Measurements from ENCODE around the gene ABCG1.

The ABCG1 gene

DNA sequence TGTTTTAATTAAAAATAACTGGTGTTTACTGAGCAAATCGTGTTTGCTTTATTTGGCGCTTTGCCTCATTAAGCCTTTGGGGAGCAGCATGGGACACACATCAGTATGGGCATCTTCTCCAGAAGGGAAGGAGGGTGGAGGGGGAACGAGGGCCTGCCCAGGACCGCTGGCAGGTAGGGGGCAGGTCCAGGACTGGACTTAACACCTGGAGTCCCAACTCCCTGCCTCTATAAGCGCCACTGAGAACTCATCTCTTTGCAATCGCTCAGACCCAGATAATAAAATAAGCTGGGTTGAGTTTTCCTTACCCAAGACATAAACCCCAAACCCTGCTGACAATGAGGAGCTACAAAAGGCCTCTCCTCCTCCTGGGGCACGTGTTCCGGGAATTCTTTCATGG, 15.1 kb downstream of the ABCG1 start:
- DNase-seq, result no peak

- DNase-seq, result peak; percentile 72
These were observed 15.7 kb downstream of the ABCG1 start for GRCh38 chr21:42234464-42235241.

DNA sequence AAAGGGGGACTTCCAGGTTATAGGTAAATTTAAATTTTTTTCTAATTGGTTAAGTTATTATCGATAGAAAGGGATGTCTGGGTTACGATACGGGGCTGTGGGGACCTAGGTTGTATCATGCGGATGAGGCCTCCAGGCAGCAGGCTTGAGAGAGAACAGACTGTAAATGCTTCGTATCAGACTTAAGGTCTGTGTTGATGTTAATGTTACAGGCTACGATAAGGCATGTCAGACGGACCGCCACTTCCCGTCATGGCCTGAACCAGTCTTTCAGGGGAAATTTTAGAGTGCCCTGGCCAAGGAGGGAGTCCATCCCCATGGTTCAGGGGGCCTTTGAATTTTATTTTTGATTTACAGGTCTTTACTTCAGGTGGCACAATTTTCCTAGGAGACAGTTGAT, 16.7 kb downstream of the ABCG1 start:
- no peak for DNase-seq

GRCh38 chr21:42236014-42236413, 17.1 kb downstream of the ABCG1 start:
- DNase-seq, result no peak

DNA sequence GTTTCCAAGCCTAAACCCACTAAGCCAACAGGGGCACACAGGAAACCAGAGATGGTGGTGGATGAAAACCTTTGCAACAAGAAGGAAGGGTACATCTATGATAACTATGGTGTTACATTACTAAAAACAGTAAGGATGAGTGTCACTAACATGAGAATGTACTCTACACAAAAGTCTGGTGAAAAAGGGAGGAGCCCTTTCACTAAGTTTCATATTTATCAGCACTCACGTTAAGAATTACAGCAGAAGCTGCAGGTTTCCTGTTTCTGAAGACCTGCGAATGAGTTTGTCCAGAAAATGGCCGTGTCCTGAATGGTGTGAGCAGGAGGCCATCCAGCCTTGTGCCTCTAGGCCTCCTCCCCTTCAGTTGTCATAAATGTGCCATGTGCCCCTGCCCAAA, 17.8 kb downstream of the ABCG1 start:
- no peak for DNase-seq

DNA sequence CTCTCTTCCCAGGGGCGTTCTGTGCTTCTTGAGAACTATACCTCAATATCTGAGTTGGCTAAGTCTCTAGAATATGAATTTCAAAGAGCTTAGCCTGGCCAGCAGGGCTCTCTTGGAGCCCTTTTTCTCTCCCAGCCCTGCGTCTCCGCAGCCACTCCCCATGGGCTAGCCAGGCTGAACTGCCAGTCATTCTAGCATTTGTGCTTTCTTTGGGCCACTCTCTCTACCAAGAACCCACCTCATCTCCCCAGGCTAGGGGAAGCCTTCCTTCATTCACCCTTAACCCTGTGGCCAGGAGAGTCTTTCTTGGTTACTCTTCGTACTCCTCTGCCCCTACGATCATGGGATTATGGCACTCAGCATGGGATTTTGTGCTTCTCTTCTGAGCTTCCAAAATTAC, 18.2 kb downstream of the ABCG1 start:
- DNase-seq, result no peak

DNA sequence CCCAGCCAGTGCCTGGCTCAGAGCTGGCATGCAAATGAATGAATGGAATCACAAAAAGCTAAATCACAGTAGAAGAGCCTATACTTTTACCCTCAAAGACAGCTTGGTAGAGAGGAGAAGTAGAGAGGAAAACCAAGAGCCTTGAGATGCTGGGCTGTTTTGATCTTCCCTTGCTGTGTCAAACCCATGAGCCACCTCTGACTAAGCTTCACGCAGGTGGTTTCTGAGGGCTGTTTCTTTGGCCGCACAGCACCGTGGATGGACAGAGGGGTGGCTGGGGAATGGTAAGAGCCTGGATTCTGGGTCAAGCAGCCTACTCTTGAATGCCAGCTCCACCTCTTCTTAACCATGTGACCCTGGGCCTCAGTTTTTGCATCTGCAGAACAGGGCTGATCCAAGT, 18.6 kb downstream of the ABCG1 start:
- DNase-seq, result peak; percentile 34

GRCh38 chr21:42238185-42238934, 19.4 kb downstream of the ABCG1 start:
- peak; percentile 42 for DNase-seq

DNA sequence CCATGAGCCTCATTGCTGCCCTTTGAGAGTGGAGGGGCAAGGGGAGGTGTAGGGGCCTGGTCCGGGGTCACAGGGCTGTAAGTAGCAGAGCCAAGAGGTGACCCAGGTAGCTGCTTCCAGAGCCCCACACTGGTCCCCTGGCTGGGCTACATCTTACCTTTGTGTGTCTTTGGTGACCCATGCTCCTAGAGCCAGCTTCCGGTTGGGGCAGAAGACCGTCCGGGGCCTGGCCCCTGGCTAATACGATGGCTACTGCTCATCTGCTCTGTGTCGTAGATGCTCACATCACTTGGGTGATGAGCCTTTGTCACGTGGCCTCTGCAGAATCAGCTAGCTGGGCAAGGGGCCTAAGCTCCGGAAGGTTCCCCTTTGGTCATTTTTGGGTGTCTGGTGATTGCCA, 20.6 kb downstream of the ABCG1 start:
- no peak for DNase-seq

- no peak for DNase-seq
These were observed 21.0 kb downstream of the ABCG1 start for GRCh38 chr21:42239973-42240372.

GRCh38 chr21:42242611-42243010, 23.7 kb downstream of the ABCG1 start:
- no peak for DNase-seq

DNA sequence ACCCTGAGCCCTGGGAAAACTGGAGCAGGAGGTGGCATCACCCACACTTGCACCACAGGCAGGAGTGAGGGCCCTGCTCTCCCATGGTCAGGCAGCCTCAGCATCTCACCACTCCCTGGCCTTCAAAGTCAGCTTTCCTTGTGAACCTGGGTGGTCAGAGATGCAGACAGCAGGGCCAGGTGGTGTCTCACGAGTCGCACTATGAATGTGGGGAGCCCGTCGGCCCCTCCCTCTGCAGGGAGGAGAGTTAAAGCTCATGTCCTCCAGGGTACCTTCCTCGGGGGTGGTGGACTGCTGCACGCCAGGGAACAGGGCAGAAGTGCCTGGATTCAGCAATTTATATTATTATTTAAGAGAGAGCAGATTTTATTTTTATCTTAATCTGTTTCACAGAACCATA, 24.1 kb downstream of the ABCG1 start:
- no peak for DNase-seq

DNA sequence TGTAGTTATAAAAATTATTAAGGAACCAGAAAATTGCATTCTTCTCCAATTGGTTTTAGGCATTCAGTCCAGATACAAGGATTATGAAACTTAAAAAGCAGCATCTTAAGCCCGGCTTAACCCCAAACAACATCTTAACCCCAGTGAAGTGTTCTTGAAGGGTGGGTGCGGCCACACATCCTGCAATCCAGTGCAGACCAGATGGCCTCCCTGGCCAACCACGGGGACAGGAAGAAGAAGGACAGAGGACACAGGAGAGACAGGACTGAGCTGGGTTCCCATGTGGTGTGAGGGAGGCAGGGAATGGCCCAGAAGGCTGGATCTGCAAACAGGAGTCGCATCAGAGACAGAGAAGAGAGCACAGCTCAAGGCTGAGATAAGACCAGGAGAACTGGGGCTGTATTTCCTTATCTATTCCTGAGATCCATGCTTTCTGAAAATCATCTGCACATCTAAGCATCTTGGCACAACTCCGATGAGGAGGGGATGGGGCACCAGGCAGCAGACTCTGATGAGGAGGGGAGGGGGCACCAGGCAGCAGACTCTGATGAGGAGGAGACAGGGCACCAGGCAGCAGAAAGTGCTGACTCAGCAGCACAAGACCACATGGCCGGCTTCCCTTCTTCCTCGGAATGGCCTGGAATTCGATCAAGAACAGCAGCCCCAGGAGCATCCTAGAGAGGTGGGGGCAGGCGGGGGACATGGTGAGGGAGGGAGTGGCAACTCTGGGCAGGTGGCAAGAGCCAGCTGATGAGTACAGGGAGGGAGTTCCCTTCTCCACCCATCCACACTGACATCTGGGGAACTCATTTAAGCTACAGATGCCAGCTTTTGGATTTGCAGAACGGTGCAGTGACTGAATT, 26.6 kb downstream of the ABCG1 start:
- no peak for DNase-seq

GRCh38 chr21:42247716-42248115, 28.8 kb downstream of the ABCG1 start:
- no peak for DNase-seq

- no peak for DNase-seq
These were observed 29.3 kb downstream of the ABCG1 start for GRCh38 chr21:42248241-42248640.

DNA sequence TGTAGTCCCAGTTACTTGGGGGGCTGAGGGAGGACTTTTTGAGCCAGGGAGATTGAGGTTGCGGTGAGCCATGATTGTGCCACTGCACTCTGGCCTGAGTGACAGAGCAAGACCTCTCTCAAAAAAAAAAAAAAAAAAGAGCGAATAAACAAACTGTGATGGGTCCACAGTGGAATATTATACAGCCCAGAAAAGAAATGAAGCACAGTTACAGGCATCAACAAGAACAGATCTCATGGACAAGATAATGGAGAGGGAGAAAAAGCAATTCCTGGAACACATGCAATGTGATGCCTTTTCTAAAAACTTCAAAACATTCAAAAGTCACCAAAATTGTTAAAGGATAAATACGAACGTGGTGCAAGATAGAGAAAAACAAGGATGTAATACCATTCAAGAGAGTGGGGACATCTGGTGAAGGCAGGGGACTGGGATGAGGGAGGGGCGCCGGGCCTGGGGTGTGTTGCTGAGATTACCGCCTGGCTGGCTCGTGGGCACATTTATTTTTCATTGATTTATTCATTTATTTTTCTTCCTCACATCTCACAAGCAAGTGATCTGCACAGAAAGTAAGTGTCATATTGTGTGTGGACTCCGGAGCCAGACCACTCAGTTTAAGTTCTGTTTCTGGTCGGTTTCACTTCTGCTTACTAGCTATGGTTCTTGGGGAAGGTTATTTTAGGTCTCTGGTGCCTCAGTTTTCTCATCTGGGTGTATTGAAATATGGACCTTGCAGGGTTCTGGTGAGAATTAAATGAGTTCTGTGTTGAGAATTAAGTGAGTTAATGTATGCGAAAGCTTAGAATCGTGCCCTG, 30.1 kb downstream of the ABCG1 start:
- DNase-seq, result no peak

GRCh38 chr21:42250422-42251403, 31.8 kb downstream of the ABCG1 start:
- DNase-seq, result no peak

GRCh38 chr21:42251654-42252324, 32.8 kb downstream of the ABCG1 start:
- no peak for DNase-seq

- DNase-seq, result no peak
These were observed 33.4 kb downstream of the ABCG1 start for GRCh38 chr21:42252325-42252654.

DNA sequence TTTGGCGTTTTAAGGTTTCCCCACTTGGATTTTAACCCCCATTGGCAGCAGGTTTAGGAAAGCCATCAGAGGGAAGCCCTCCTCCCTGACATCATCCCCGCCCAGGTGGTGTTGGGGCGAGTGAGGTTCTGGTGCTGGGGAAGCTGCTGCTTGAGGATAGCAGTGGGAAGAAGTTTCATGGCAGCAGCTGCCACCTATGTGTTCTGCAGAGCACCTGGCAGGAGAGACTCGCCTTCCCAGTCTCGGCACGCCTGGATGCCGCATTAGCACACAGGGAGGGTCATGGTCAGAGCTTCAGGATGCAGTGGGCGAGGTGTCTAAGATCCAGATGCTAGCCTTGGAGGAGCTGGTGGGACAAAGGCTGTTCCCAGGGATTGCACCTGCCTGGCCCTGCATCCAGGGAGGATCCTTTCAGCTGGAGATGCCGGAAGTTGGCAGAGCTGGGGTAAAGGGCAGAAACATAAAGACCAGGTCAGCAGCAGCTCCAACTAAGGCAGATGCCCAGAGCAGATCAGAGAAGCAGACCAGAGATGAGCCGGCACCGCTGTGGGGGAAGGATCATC, 33.9 kb downstream of the ABCG1 start:
- no peak for DNase-seq

GRCh38 chr21:42253466-42253865, 34.5 kb downstream of the ABCG1 start:
- DNase-seq, result no peak
